GM18868 (cell line): ENCODE data around the gene FAM72B.
"Not testable (repeated sequence)": the region's sequence is repeated elsewhere in the genome, so short reads cannot be mapped to it uniquely, and the experiment has no call there.

ENCODE experiments used
- ATAC-seq: cut with Tn5 transposase; IDR thresholded peaks from one replicate; pipeline ENCODE4 v1.9.1; 2021; ENCODE audit warnings: mild to moderate bottlenecking, moderate library complexity; ENCODE audit not compliant: unreplicated experiment

The FAM72B gene

DNA sequence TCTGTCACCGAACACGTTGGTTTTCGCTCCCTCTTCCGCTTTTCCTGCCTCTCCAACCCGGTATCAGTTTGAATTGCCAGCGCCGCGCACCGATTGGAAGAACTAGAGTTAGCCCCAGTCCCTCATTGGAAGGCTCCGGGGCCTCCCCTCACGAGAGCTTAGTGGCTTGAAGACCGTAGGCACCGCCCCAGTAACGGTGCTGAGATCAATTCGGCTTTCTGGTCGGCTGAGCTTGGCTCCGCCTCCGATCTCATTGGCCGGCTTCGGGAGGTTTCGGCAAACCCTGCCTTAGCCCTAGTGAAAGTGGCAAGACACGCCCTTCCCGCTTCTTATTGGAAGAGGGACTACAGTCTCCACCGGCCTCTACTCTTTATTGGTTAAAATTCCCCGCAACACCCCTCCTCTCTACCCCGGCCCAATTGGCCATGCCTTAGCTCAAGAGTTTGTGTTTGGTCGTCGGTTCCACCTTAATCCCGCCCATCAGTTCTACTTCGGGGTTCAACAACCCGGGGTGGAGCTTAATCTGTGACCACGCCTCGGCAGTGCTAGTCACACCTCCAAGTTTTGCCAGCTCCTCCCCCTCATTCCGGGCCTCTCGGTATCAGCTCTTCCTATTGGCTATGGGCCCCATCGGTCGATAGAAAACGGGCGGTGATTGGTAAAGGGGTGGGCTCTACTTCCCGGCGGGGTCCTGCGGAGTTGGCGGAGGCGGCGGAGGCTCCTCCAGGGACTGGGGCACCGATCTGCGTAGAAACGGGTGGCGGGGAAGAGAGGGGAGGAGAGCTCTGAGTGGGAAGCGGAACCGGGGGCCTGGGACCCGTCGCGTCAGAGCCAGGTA, at the start of gene FAM72B, which contains the start of gene SRGAP2C:
Gene FAM72B, minus strand, starts transcription at position 51 of the 838 bp plus-strand sequence. CDS start 851 bp downstream, outside the sequence.
Gene SRGAP2C, plus strand, starts transcription at position 686 of the 838 bp plus-strand sequence. CDS start 2,472 bp downstream, outside the sequence.
- peak; percentile 83 for ATAC-seq

DNA sequence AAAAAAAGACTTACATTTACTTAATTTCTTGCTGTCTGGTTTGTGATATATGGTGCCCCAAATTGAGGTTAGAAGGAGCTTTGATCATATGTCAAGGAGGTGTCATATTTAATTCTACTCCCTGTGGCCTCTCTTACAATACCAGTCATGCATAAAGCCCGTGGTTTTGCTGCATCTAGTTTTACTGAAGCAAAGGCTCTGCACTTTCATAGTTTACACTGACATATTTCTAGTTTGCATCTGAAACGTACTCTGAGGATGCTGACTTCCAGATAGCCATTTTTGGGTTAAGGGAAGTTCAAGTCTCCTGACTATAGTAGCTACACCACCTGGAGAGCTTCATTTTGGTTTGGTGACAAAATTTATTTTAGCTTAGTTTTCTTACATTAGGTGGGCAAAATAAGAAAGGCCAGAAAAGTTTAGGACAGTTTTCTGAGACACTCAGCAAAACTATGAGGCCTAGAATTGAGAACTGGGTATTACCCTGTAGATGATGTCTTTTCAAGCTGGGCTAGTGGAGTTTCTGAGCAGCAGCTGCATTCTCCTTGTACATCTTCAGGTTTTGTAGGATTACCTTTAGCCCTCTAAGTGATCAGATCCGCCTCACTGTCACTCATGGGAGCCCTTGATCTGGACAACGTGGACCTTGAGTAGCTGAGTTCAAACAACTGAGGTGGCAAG, 48.4 kb upstream of the FAM72B start:
- peak; percentile 87 for ATAC-seq

GRCh38 chr1:121230636-121231035, 46.5 kb upstream of the FAM72B start:
- ATAC-seq: not testable (repeated sequence)

GRCh38 chr1:121227544-121228330, 43.6 kb upstream of the FAM72B start:
- ATAC-seq: not testable (repeated sequence)

DNA sequence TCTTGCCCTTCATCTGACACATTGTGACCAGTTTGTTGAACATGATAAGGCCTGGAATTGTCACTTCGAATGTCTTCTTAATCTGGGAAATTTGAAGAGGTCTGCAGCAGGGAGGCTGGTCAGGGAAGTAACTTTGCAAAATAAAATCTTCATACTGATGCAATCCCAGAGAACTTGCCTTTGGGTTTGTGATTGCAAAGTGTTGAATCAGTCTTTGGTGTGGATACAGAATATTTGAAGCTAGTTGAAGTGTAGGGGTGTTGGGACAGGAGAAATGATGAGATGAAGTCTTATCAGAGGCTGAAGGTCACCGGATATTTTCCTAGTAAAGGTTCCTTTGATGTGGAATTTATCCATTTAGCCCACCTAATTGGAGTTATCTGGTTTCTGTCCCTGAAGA, 42.8 kb upstream of the FAM72B start:
- not testable (repeated sequence) for ATAC-seq

DNA sequence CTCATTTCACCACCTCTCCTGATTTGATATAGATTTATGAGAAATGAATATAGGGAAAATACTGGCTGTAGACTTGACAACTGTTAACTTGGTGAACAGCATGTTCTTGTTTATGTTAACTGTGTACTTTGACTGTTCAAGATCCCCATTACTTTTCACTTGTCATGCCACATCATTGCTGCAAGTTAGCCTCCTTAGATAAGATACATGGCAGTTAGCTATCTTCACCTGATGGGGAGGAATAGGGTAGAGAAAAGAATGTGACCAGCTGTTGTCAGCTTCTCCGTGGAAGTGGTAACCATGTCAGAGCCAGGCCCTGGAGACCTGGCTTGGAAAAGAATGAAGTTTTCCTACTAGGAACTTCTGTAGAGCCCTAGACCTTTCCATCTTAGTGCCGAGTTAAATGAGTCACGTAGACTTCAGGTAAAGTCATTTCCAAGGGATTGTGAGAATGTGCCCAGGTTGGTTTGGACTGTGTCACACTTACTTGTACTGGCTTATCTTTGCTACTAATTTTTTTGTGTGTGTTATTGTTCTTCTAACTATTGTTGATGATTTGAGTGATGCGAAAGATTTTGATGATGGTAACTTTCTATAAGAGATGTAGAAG, 42.3 kb upstream of the FAM72B start:
- ATAC-seq: not testable (repeated sequence)

DNA sequence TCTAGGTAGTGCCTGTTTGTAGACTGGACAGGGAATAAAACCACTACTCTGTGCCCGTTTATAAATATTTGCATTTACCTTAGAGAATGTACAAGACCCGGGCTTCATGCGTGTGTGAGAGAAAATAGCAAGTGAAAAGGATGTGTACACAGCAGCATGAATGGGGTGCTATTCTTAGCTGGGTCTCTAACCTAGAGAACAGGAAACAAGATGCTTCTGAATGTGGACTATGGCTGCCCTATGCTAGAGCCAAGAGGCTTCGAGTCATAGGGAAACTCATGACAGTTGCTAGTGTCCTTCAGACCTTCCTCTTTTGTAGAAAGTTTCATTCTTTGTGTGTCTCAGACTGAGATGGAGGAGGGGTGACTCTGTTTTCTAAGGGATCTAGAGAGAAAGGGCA, 40.6 kb upstream of the FAM72B start:
- peak; percentile 99 for ATAC-seq

- ATAC-seq: peak; percentile 51
Observed at GRCh38 chr1:121221770-121222169, 37.6 kb upstream of the FAM72B start.

GRCh38 chr1:121216676-121217075, 32.5 kb upstream of the FAM72B start:
- ATAC-seq: not testable (repeated sequence)

DNA sequence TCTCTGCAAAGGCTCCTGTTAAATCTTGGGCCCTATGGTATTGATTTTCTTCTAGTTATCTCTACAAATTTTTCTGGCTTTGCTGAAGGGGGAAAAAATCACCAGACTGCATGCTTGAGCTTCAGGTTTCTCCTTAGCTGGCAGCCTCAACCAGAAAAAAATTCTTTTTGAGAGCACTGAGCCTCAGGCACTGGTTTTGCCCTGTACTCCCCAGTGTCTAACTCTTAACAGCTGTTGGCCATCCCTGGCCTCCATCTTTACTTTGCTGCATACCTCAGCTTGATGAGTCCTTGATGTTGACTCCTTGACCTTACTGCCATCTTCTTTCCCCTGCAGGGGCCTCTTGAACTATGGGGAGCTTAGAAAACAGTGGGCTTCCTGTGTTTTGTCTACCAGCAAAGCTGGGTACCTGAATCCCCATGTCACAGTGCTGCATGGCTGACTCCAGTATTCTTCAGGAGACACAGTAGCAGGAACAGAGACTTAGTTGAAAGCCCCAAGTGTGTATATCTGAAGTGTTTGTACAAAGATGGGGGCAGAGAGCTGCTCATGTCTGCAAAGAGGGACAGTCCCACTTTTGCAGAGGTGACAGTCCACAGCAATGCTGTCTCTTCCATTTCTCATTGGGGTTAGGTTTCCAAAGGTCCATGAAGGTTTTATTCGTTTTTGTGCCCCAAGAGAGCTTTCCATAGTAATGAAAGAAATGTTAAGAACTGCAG, 31.7 kb upstream of the FAM72B start:
- ATAC-seq: not testable (repeated sequence)

DNA sequence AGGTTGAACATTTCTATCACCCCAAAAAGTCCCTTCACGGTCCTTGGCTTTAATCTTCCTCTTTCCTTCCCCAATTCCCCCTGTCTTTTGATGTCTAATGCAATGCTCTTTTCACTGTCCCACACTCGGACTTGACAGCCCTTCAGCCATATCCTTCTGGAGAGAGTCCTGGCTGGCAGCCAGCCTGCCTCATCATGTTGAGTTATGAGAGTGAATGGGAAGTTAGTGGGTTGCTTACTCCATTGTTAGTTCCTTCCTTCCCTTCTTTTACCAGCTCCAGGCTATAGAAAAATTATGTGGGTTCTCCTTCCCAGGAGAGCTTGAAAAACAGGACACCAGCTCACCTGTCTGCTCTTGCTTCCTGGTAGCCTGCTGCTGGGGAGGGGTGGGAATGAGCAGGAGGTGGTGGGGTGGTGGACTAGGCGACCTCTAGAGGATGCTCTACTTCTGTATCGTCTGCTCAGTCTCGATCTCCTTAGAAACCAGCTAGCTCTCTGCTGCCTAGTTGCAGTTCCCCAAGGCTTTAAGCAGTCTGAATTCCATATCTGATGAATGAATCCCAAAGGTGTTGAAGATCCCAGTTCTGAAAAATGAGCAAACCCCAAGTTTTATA, 30.5 kb upstream of the FAM72B start:
- peak; percentile 70 for ATAC-seq

GRCh38 chr1:121213491-121213890, 29.4 kb upstream of the FAM72B start:
- ATAC-seq: not testable (repeated sequence)

- not testable (repeated sequence) for ATAC-seq
Observed at GRCh38 chr1:121210778-121211177, 26.6 kb upstream of the FAM72B start.

DNA sequence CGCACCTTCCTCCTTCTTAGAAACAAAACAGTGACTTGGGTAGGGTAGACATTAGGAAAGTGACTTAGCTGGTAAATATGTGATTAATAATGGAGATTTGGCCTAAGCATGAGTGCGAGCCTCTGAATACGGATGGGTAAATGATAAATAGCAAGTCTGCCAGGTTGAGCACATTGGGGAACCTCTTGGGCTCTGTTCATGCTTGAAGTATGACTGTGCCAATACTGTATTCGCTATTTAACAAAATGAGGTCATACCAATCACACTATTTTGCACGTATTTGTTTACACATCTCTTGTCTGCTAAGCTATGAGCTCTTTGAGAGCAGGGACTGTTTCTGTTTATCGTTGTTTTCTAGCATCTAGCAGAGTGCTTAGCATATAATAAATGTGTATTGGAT, 24.2 kb upstream of the FAM72B start:
- not testable (repeated sequence) for ATAC-seq

DNA sequence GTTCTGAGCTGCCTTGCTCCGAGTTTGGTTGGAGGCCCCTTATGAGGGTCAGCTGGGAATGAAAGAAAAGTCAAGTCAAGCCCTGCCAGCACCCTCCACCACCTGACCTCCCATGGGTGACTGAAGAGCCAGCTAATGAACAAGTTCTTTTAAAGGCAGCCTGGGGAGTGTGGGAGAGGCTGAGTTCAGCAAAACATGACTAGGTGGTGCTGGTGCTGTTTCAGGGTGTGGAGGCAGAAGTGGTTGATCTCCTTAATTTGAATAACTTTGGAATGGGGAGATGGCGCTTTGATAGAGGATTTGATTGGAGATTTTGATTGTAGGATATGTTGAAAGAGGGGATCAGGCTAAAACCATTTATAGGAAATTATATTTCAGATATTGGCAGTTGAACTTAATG, 23.2 kb upstream of the FAM72B start:
- ATAC-seq: not testable (repeated sequence)

- ATAC-seq: not testable (repeated sequence)
Observed at GRCh38 chr1:121205786-121206711, 21.9 kb upstream of the FAM72B start.

DNA sequence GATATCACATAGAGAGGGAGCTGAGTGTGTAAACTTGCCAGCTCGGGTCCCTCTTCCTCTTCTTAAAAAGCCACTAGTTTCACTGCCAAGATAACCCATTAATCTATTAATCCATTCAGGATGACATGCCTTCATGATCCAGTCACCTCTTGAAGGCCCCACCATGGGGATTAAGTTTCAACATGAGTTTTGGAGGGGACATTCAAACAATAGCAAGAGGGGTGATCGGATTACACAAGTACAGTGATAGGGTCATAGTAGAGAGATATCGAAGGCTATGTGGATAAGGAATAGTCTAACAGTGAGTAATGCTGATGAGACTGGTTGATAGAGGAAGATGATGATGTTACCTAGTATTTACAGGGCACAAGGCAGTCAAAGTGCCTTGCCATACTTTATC, 18.8 kb upstream of the FAM72B start:
- ATAC-seq: not testable (repeated sequence)
